ENCODE results near the gene NQO2. TPM values are rescaled to one million over a fixed set of nuclear protein-coding genes. Genes with fewer than 3 reads are reported as not detected.
A peak's percentile ranks its signal among the peaks of the same experiment; 100 is the strongest.

NQO2 gene
- total and polyA plus RNA-seq, 2 of the 13 experiments (the other 11 are each of a cell fraction or from before 2014, with no cell fraction given): 32.2 to 56.5 TPM

DNA sequence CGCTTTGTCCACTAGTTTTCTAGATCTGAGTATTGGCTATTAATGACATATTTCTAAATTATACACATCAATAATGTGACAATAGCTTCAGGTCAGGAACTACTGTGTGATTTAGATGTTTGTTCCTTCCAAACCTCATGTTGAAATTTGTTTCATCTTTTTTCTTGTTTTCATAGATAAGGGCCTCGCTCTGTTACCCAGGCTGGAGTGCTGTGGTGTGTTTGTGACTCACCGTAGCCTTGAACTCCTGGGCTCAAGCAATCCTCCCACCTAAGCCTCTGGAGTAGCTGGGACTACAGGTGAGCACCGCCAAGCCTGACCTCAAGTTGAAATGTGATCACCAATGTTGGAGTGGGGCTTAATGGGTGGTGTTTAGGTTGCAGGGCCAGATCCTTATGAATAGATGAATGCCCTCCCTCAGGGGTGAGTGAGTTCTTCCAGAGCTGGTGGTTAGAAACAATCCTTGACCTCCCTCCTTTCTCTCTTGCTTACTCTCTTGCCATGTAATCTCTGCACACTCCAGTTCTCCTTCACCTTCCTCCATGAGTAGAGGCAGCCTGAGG, 5.9 kb upstream of the NQO2 start (continued):
- TF ChIP-seq, protein P1, sequence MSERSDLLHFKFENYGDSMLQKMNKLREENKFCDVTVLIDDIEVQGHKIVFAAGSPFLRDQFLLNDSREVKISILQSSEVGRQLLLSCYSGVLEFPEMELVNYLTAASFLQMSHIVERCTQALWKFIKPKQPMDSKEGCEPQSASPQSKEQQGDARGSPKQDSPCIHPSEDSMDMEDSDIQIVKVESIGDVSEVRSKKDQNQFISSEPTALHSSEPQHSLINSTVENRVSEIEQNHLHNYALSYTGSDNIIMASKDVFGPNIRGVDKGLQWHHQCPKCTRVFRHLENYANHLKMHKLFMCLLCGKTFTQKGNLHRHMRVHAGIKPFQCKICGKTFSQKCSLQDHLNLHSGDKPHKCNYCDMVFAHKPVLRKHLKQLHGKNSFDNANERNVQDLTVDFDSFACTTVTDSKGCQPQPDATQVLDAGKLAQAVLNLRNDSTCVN (CRISPR knock-in tag; IDR thresholded peaks at IDR 0.05; ENCODE audit: borderline replicate concordance): peak; percentile 47; the same call in 1 of the 2 replicates
- TF ChIP-seq GABPA (IDR thresholded peaks at IDR 0.05; ENCODE audit: low read depth, low read length): no peak
- TF ChIP-seq GABPA (CRISPR knock-in tag; IDR thresholded peaks at IDR 0.05; ENCODE audit: low read depth): peak; percentile 33; the same call in 1 of the 2 replicates
- TF ChIP-seq TCF7L2 (IDR thresholded peaks at IDR 0.05; ENCODE audit: low read depth, low read length): 0 out of 2 replicates have a peak, but pooled peaks have one; percentile 42
- no peak for TF ChIP-seq TOPORS (CRISPR knock-in tag; IDR thresholded peaks at IDR 0.05)
- TF ChIP-seq ATF7 (IDR thresholded peaks at IDR 0.05): no peak
- TF ChIP-seq ATF7 (CRISPR knock-in tag; IDR thresholded peaks at IDR 0.05): 0 out of 2 replicates have a peak, but pooled peaks have one; percentile 22
- TF ChIP-seq, protein P2, sequence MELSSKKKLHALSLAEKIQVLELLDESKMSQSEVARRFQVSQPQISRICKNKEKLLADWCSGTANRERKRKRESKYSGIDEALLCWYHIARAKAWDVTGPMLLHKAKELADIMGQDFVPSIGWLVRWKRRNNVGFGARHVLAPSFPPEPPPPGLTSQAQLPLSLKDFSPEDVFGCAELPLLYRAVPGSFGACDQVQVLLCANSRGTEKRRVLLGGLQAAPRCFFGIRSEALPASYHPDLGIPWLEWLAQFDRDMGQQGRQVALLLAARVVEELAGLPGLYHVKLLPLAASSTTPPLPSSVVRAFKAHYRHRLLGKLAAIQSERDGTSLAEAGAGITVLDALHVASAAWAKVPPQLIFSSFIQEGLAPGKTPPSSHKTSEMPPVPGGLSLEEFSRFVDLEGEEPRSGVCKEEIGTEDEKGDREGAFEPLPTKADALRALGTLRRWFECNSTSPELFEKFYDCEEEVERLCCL (CRISPR knock-in tag; IDR thresholded peaks at IDR 0.05; ENCODE audit: borderline replicate concordance): no peak
- peak; percentile 93 for TF ChIP-seq RARA (CRISPR knock-in tag; IDR thresholded peaks at IDR 0.05)
- peak; percentile 90 for TF ChIP-seq JUND (CRISPR knock-in tag; IDR thresholded peaks at IDR 0.05)
- TF ChIP-seq, protein P3, sequence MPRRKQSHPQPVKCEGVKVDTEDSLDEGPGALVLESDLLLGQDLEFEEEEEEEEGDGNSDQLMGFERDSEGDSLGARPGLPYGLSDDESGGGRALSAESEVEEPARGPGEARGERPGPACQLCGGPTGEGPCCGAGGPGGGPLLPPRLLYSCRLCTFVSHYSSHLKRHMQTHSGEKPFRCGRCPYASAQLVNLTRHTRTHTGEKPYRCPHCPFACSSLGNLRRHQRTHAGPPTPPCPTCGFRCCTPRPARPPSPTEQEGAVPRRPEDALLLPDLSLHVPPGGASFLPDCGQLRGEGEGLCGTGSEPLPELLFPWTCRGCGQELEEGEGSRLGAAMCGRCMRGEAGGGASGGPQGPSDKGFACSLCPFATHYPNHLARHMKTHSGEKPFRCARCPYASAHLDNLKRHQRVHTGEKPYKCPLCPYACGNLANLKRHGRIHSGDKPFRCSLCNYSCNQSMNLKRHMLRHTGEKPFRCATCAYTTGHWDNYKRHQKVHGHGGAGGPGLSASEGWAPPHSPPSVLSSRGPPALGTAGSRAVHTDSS (CRISPR knock-in tag; conservative IDR thresholded peaks at IDR 0.05): no peak
- TF ChIP-seq NR2F1 (CRISPR knock-in tag; IDR thresholded peaks at IDR 0.05): peak in 1 of 2 experiments; percentile 84; a peak in 3 of 4 replicates
- TF ChIP-seq HNF4G (IDR thresholded peaks at IDR 0.05; ENCODE audit: borderline replicate concordance, low read depth, low read length): no peak; the same call in 1 of the 2 replicates
- TF ChIP-seq HNF4G (CRISPR knock-in tag; IDR thresholded peaks at IDR 0.05; ENCODE audit: borderline replicate concordance, low read depth): no peak
- TF ChIP-seq MTF2 (CRISPR knock-in tag; IDR thresholded peaks at IDR 0.05; ENCODE audit: borderline replicate concordance): no peak
- TF ChIP-seq, protein P4, sequence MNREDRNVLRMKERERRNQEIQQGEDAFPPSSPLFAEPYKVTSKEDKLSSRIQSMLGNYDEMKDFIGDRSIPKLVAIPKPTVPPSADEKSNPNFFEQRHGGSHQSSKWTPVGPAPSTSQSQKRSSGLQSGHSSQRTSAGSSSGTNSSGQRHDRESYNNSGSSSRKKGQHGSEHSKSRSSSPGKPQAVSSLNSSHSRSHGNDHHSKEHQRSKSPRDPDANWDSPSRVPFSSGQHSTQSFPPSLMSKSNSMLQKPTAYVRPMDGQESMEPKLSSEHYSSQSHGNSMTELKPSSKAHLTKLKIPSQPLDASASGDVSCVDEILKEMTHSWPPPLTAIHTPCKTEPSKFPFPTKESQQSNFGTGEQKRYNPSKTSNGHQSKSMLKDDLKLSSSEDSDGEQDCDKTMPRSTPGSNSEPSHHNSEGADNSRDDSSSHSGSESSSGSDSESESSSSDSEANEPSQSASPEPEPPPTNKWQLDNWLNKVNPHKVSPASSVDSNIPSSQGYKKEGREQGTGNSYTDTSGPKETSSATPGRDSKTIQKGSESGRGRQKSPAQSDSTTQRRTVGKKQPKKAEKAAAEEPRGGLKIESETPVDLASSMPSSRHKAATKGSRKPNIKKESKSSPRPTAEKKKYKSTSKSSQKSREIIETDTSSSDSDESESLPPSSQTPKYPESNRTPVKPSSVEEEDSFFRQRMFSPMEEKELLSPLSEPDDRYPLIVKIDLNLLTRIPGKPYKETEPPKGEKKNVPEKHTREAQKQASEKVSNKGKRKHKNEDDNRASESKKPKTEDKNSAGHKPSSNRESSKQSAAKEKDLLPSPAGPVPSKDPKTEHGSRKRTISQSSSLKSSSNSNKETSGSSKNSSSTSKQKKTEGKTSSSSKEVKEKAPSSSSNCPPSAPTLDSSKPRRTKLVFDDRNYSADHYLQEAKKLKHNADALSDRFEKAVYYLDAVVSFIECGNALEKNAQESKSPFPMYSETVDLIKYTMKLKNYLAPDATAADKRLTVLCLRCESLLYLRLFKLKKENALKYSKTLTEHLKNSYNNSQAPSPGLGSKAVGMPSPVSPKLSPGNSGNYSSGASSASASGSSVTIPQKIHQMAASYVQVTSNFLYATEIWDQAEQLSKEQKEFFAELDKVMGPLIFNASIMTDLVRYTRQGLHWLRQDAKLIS (CRISPR knock-in tag; IDR thresholded peaks at IDR 0.05): no peak
- TF ChIP-seq, protein P5, sequence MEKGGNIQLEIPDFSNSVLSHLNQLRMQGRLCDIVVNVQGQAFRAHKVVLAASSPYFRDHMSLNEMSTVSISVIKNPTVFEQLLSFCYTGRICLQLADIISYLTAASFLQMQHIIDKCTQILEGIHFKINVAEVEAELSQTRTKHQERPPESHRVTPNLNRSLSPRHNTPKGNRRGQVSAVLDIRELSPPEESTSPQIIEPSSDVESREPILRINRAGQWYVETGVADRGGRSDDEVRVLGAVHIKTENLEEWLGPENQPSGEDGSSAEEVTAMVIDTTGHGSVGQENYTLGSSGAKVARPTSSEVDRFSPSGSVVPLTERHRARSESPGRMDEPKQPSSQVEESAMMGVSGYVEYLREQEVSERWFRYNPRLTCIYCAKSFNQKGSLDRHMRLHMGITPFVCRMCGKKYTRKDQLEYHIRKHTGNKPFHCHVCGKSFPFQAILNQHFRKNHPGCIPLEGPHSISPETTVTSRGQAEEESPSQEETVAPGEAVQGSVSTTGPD (CRISPR knock-in tag; IDR thresholded peaks at IDR 0.05): peak; percentile 77; the same call in 1 of the 2 replicates
- no peak; the same call in 1 of the 2 replicates for TF ChIP-seq ZNF766 (CRISPR knock-in tag; IDR thresholded peaks at IDR 0.05; ENCODE audit: borderline replicate concordance)
